NK-92 treated with Interleukin-12 subunit alpha and Interleukin-12 subunit beta, amount 100 ng/mL, for 24 hours (cell line): ENCODE measurements around the gene UNC50.

Source experiments
- DNase-seq: peaks from one replicate; lab custom pipeline; 2025; lab: John Stamatoyannopoulos, UW

Gene UNC50

GRCh38 chr2:98665677-98666076 lies 57.3 kb downstream of the UNC50 start:
- no peak for DNase-seq
